Measurements from ENCODE around the gene KDM2B. TPM values are rescaled to one million over a fixed set of nuclear protein-coding genes. Genes with fewer than 3 reads are reported as not detected.
A peak's percentile ranks its signal among the peaks of the same experiment; 100 is the strongest.
"Not testable (repeated sequence)": the region's sequence is repeated elsewhere in the genome, so short reads cannot be mapped to it uniquely, and the experiment has no call there.

Gene KDM2B
- total RNA-seq, 4 donors from 2014 or later = 13.6 to 23.5 (median 20.0) TPM

- intact Hi-C loops (cut with DNase I) = no loop called here
- Histone ChIP-seq H3K4me3 (no peak overlapping the region), H3K27ac (replicated peaks in 1 of 4) (no peak overlapping the region), H3K36me3 (peaks cover 0 to 18% (median 10%) of the 10 kb centered on the region in 4 donors), H3K27me3 (no peaks in the 10 kb centered on the region), H3K4me1 (no peaks in the 10 kb centered on the region), H3K9me3 (no peaks in the 10 kb centered on the region)
- DNase-seq (ENCODE audit: extremely low spot score) = no peak
- WGBS = 76% methylated on average over 19 of the region's 19 CpGs
- TF ChIP-seq, protein P1, sequence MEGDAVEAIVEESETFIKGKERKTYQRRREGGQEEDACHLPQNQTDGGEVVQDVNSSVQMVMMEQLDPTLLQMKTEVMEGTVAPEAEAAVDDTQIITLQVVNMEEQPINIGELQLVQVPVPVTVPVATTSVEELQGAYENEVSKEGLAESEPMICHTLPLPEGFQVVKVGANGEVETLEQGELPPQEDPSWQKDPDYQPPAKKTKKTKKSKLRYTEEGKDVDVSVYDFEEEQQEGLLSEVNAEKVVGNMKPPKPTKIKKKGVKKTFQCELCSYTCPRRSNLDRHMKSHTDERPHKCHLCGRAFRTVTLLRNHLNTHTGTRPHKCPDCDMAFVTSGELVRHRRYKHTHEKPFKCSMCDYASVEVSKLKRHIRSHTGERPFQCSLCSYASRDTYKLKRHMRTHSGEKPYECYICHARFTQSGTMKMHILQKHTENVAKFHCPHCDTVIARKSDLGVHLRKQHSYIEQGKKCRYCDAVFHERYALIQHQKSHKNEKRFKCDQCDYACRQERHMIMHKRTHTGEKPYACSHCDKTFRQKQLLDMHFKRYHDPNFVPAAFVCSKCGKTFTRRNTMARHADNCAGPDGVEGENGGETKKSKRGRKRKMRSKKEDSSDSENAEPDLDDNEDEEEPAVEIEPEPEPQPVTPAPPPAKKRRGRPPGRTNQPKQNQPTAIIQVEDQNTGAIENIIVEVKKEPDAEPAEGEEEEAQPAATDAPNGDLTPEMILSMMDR (IDR thresholded peaks at IDR 0.05) = peak; percentile 57 to 84 (median 68)
- no peak for TF ChIP-seq POLR2AphosphoS5 (IDR thresholded peaks at IDR 0.05)
- no peak for TF ChIP-seq EP300 (IDR thresholded peaks at IDR 0.05)
Measured at GRCh38 chr12:121494093-121494787, 86.6 kb downstream of the KDM2B start.

GRCh38 chr12:121490401-121491281 is 90.2 kb downstream of the KDM2B start:
- H3K36me3 ChIP-seq = peaks cover 0 to 18% (median 10%) of the 10 kb centered on the region in 4 donors
- no peak for DNase-seq (ENCODE audit: extremely low spot score)
- H3K27ac ChIP-seq (replicated peaks in 1 of 4) = no peak overlapping the region
- no peaks in the 10 kb centered on the region for H3K9me3 ChIP-seq
- TF ChIP-seq POLR2A (IDR thresholded peaks at IDR 0.05; ENCODE audit: low read depth) (no peak), EP300 (IDR thresholded peaks at IDR 0.05) (no peak), POLR2AphosphoS5 (IDR thresholded peaks at IDR 0.05) (no peak)
- TF ChIP-seq, protein P1 (IDR thresholded peaks at IDR 0.05) = no peak
- H3K4me1 ChIP-seq = no peaks in the 10 kb centered on the region
- intact Hi-C loops (cut with DNase I) = no loop called here
- WGBS = 60% methylated on average over 15 of the region's 15 CpGs
- no peaks in the 10 kb centered on the region for H3K27me3 ChIP-seq
- no peak overlapping the region for H3K4me3 ChIP-seq

GRCh38 chr12:121489874-121490273 is 90.9 kb downstream of the KDM2B start:
- Histone ChIP-seq H3K27ac (replicated peaks in 1 of 4) (no peak overlapping the region), H3K36me3 (peaks cover 0 to 18% (median 10%) of the 10 kb centered on the region in 4 donors), H3K9me3 (no peaks in the 10 kb centered on the region), H3K4me1 (no peaks in the 10 kb centered on the region), H3K4me3 (no peak overlapping the region), H3K27me3 (no peaks in the 10 kb centered on the region)
- TF ChIP-seq POLR2AphosphoS5 (IDR thresholded peaks at IDR 0.05) (no peak), EP300 (IDR thresholded peaks at IDR 0.05) (no peak), POLR2A (IDR thresholded peaks at IDR 0.05; ENCODE audit: low read depth) (no peak)
- TF ChIP-seq, protein P1 (IDR thresholded peaks at IDR 0.05) = no peak
- DNase-seq (ENCODE audit: extremely low spot score) = no peak
- intact Hi-C loops (cut with DNase I) = no loop called here
- WGBS = 87% methylated on average over 16 of the region's 16 CpGs

GRCh38 chr12:121484967-121485366 is 95.9 kb downstream of the KDM2B start:
- intact Hi-C loops (cut with DNase I) = no loop called here
- Histone ChIP-seq H3K4me1 (peaks cover 0 to 2% (median 0%) of the 10 kb centered on the region in 4 donors), H3K36me3 (peaks cover 0 to 7% (median 5%) of the 10 kb centered on the region in 4 donors), H3K27me3 (no peaks in the 10 kb centered on the region), H3K9me3 (no peaks in the 10 kb centered on the region), H3K27ac (replicated peaks in 1 of 4) (no peak overlapping the region), H3K4me3 (no peak overlapping the region)
- DNase-seq (ENCODE audit: extremely low spot score) = no peak
- 82% methylated on average over 6 of the region's 6 CpGs for WGBS
- no peak for TF ChIP-seq EP300 (IDR thresholded peaks at IDR 0.05)
- no peak for TF ChIP-seq POLR2A (IDR thresholded peaks at IDR 0.05; ENCODE audit: low read depth)
- TF ChIP-seq, protein P1 (IDR thresholded peaks at IDR 0.05) = no peak
- TF ChIP-seq POLR2AphosphoS5 (IDR thresholded peaks at IDR 0.05) = no peak

DNA sequence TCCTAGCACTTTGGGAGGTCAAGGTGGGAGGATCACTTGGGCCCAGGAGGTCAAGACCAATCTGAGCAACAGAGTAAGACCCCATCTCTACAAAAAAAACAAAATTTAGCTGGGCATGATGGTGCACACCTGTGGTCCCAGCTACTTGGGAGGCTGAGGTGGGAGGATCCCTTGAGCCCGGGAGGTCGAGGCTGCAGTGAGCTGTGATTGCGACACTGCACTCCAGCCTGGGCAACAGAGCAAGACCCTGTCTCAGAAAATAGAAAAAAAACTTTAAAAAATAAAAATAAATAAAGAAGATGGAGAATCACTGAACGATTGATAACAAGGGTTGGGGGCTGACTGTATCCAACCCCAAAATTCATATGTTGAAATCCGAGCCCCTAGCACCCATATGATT is 96.3 kb downstream of the KDM2B start:
- H3K4me3 ChIP-seq; H3K4me1 ChIP-seq; H3K36me3 ChIP-seq; intact Hi-C loops (cut with DNase I); H3K27me3 ChIP-seq; H3K9me3 ChIP-seq; H3K27ac ChIP-seq (replicated peaks in 1 of 4); DNase-seq (ENCODE audit: extremely low spot score): not testable (repeated sequence)
- WGBS = 95% methylated on average over 5 of the region's 5 CpGs

Data from esophagus muscularis mucosa (tissue), 4 donors.